Fibroblast of gingiva (primary cell): ENCODE results near the gene TFRC.
"Not testable (repeated sequence)": the region's sequence is repeated elsewhere in the genome, so short reads cannot be mapped to it uniquely, and the experiment has no call there.

Source experiments
- DNase-seq: peaks from one replicate; pipeline ENCODE4 v3.0.0-alpha.2; 2011; ENCODE audit warnings: low read depth

The TFRC gene

DNA sequence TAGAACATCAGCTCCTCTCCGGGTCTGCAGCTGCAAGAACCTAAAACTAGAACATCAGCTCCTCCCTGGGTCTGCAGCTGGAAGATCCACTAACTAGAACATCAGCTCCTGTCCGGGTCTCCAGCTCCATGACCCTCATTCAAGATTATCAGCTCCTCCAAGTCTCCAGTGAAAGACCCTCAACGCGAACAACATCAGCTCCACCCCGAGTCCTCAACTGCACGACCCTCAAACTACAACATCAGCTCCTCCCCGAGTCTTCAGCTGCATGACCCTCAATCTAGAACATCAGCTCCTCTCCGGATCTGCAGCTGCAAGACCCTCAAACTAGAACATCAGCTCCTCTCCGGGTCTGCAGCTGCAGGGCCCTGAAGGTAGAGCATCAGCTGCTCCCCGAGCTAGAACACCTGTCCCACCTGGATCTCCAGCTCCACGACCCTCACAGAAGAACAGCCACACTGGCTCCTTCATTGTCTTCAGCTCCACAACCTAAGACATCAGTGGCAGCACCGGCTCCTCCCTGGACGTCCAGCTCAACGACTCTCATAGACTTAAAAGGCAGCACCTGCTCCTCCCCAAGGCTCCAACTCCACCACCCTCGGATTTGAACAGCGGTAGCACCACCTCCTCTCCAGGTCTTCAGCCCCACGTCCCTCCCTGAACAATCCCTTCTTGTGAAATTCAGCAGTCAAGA, 77.4 kb downstream of the TFRC start:
- not testable (repeated sequence) for DNase-seq

DNA sequence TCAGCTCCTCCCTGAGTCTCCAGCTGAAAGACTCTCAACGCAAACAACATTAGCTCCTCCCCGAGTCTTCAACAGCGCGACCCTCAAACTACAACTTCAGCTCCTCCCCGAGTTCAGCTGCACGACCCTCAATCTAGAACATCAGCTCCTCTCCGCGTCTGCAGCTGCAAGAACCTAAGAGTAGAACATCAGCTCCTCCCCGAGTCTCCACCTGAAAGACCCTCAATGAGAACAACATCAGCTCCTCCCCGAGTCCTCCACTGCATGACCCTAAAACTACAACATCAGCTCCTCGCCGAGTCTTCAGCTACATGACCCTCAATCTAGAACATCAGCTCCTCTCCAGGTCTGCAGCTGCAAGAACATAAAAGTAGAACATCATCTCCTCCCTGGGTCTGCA, 78.3 kb downstream of the TFRC start:
- DNase-seq = no peak

DNA sequence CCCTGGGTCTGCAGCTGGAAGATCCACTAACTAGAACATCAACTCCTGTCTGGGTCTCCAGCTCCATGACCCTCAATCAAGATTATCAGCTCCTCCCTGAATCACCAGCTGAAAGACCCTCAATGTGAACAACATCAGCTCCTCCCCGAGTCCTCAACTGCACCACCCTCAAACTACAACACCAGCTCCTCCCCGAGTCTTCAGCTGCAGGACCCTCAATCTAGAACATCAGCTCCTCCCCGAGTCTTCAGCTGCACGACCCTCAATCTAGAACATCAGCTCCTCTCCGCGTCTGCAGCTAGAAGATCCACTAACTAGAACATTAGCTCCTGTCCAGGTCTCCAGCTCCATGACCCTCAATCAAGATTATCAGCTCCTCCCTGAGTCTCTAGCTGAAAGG, 79.2 kb downstream of the TFRC start:
- not testable (repeated sequence) for DNase-seq

DNA sequence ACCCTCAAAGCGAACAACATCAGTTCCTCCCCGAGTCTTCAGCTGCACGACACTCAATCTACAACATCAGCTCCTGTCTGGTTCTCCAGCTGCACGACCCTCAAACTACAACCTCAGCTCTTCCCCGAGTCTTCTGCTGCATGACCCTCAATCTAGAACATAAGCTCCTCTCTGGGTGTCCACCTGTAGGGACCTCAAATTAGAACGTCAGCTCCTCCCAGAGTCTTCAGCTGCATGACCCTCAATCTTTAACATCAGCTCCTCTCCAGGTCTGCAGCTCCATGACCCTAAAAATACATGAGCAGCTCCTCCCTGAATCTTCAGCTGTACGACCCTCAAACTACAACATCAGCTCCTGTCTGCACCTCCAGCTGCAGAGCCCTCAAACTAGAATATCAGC, 80.7 kb downstream of the TFRC start:
- DNase-seq = not testable (repeated sequence)

DNA sequence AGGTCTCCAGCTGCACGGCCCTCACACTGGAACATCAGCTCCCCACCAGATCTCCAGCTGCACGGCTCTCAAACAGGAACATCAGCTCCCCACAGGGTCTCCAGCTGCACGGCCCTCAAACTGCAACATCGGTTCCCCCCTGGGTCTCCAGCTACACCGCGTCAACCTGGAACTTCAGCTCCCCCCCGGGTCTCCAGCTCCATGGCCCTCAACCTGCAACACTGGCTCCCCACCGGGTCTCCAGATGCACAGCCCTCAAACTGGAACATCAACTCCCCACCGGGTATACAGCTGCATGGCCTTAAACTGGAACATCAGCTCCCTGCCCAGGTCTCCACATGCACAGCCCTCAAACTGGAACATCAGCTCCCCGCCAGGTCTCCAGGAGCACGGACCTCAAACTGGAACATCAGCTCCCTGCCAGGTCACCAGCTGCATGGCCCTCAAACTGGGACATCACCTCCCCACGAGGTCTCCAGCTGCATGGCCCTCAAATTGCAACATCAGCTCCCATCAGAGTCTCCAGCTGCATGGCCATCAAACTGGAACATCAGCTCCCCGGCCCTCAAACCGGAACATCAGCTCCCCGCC, 81.4 kb downstream of the TFRC start:
- not testable (repeated sequence) for DNase-seq

DNA sequence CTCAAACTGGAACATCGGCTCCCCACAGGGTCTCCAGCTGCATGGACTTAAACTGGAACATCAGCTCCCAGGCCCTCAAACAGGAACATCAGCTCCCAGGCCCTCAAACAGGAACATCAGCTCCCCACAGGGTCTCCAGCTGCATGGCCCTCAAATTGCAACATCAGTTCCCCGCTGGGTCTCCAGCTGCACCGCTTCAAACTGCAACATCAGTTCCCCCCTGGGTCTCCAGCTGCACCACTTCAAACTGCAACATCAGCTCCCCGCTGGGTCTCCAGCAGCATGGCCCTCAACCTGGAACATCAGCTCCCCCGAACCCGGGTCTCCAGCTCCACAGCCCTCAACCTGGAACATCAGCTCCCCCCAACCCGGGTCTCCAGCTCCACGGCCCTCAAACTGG, 82.0 kb downstream of the TFRC start:
- DNase-seq = no peak
